Measurements from ENCODE around the gene BPIFB3. TPM values are rescaled to one million over a fixed set of nuclear protein-coding genes. Genes with fewer than 3 reads are reported as not detected.

BPIFB3 gene
- total and polyA plus RNA-seq, 2 experiments from 2014 or later: not detected

GRCh38 chr20:33004141-33004751 is 49.5 kb upstream of the BPIFB3 start, which contains the start of gene SUN5:
Gene SUN5 (minus strand): TSS chr20:33004433. CDS start chr20:33004340, 93 bp downstream.
- Mint-ChIP-seq H3K4me1 (peaks cover 2% of the 10 kb centered on the region; the same call in 1 of the 3 replicates), H3K27ac (no peak within 1 kb of the TSS), H3K27me3 (ENCODE audit: insufficient read depth, low read depth, poor library complexity) (peaks cover 18% of the 10 kb centered on the region), H3K36me3 (ENCODE audit: low read depth) (peaks cover 3% of the 10 kb centered on the region; the same call in 1 of the 3 replicates), H3K9me3 (peaks cover 4% of the 10 kb centered on the region; the same call in 2 of the 3 replicates), H3K4me3 (no peak within 1 kb of the TSS)
- ATAC-seq: no peak
- H3F3A ChIP-seq (replicated peaks; ENCODE audit: low read depth): no peaks in the 10 kb centered on the region
- H3K4me3 ChIP-seq: no peak within 1 kb of the TSS
- no peaks in the 10 kb centered on the region for H4K20me1 ChIP-seq (replicated peaks; ENCODE audit: insufficient read depth)
- no peak within 1 kb of the TSS for H3K27ac ChIP-seq (ENCODE audit: low read depth)
- H3K9me2 ChIP-seq (ENCODE audit: insufficient read depth): no peaks in the 10 kb centered on the region
- no peak for DNase-seq (ENCODE audit: low spot score)
- H3K27me3 ChIP-seq (ENCODE audit: insufficient read depth): no peaks in the 10 kb centered on the region
- no peak within 1 kb of the TSS for H2AFZ ChIP-seq
- H3K4me1 ChIP-seq (ENCODE audit: insufficient read depth): no peaks in the 10 kb centered on the region
- no peak for TF ChIP-seq EZH2 (IDR thresholded peaks at IDR 0.05; ENCODE audit: low read depth, unreplicated experiment)
- no peaks in the 10 kb centered on the region for H3K79me2 ChIP-seq (replicated peaks; ENCODE audit: insufficient read depth)
- H3K36me3 ChIP-seq (ENCODE audit: insufficient read depth): no peaks in the 10 kb centered on the region
- H3K4me2 ChIP-seq: no peak within 1 kb of the TSS

DNA sequence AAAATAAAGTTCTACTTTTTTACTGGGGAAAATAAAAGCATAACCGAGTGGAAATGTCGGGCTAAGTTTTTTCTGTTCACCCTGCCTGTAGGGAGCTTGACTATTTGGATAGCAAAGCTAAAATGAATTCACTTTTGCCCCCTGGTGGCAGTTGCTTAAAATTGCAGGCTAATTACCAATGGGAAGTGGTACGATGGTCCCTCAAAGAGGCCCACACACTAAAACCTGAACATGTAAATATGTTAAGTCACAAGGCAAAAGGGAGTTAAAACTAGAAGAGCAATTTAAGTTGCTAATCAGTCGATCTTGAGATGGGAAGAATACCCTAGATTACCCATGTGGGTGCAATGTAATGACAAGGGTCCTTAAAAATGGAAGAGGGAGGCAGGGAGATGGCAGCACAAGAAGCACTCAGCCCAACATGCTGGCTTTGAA is 48.6 kb upstream of the BPIFB3 start:
- peaks cover 2% of the 10 kb centered on the region; the same call in 1 of the 3 replicates for H3K4me1 Mint-ChIP-seq
- peak; percentile 81 for DNase-seq (ENCODE audit: low spot score)
- Histone ChIP-seq H3K4me1 (ENCODE audit: insufficient read depth) (no peaks in the 10 kb centered on the region), H3K27me3 (ENCODE audit: insufficient read depth) (no peaks in the 10 kb centered on the region), H3K27ac (ENCODE audit: low read depth) (no peak overlapping the region), H4K20me1 (replicated peaks; ENCODE audit: insufficient read depth) (no peaks in the 10 kb centered on the region), H2AFZ (no peak overlapping the region), H3K79me2 (replicated peaks; ENCODE audit: insufficient read depth) (no peaks in the 10 kb centered on the region), H3K4me2 (no peak overlapping the region), H3F3A (replicated peaks; ENCODE audit: low read depth) (no peaks in the 10 kb centered on the region), H3K4me3 (no peak overlapping the region), H3K36me3 (ENCODE audit: insufficient read depth) (no peaks in the 10 kb centered on the region), H3K9me2 (ENCODE audit: insufficient read depth) (no peaks in the 10 kb centered on the region)
- H3K27me3 Mint-ChIP-seq (ENCODE audit: insufficient read depth, low read depth, poor library complexity): peaks cover 16% of the 10 kb centered on the region
- no peak overlapping the region for H3K4me3 Mint-ChIP-seq
- TF ChIP-seq, protein P1, sequence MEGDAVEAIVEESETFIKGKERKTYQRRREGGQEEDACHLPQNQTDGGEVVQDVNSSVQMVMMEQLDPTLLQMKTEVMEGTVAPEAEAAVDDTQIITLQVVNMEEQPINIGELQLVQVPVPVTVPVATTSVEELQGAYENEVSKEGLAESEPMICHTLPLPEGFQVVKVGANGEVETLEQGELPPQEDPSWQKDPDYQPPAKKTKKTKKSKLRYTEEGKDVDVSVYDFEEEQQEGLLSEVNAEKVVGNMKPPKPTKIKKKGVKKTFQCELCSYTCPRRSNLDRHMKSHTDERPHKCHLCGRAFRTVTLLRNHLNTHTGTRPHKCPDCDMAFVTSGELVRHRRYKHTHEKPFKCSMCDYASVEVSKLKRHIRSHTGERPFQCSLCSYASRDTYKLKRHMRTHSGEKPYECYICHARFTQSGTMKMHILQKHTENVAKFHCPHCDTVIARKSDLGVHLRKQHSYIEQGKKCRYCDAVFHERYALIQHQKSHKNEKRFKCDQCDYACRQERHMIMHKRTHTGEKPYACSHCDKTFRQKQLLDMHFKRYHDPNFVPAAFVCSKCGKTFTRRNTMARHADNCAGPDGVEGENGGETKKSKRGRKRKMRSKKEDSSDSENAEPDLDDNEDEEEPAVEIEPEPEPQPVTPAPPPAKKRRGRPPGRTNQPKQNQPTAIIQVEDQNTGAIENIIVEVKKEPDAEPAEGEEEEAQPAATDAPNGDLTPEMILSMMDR (conservative IDR thresholded peaks at IDR 0.05; ENCODE audit: low read depth in 2 of 2): peak; percentile 67 to 93
- no peak for TF ChIP-seq EZH2phosphoT487 (IDR thresholded peaks at IDR 0.05; ENCODE audit: unreplicated experiment)
- peaks cover 3% of the 10 kb centered on the region; the same call in 1 of the 3 replicates for H3K36me3 Mint-ChIP-seq (ENCODE audit: low read depth)
- H3K27ac Mint-ChIP-seq: no peak overlapping the region
- peak; percentile 64 for ATAC-seq
- peaks cover 4% of the 10 kb centered on the region; the same call in 2 of the 3 replicates for H3K9me3 Mint-ChIP-seq

- H3F3A ChIP-seq (replicated peaks; ENCODE audit: low read depth): no peaks in the 10 kb centered on the region
- Mint-ChIP-seq H3K9me3 (peaks cover 4% of the 10 kb centered on the region; the same call in 2 of the 3 replicates), H3K27me3 (ENCODE audit: insufficient read depth, low read depth, poor library complexity) (peaks cover 14% of the 10 kb centered on the region)
- TF ChIP-seq, protein P1 (conservative IDR thresholded peaks at IDR 0.05; ENCODE audit: low read depth in 2 of 2): no peak
- TF ChIP-seq, protein P2, sequence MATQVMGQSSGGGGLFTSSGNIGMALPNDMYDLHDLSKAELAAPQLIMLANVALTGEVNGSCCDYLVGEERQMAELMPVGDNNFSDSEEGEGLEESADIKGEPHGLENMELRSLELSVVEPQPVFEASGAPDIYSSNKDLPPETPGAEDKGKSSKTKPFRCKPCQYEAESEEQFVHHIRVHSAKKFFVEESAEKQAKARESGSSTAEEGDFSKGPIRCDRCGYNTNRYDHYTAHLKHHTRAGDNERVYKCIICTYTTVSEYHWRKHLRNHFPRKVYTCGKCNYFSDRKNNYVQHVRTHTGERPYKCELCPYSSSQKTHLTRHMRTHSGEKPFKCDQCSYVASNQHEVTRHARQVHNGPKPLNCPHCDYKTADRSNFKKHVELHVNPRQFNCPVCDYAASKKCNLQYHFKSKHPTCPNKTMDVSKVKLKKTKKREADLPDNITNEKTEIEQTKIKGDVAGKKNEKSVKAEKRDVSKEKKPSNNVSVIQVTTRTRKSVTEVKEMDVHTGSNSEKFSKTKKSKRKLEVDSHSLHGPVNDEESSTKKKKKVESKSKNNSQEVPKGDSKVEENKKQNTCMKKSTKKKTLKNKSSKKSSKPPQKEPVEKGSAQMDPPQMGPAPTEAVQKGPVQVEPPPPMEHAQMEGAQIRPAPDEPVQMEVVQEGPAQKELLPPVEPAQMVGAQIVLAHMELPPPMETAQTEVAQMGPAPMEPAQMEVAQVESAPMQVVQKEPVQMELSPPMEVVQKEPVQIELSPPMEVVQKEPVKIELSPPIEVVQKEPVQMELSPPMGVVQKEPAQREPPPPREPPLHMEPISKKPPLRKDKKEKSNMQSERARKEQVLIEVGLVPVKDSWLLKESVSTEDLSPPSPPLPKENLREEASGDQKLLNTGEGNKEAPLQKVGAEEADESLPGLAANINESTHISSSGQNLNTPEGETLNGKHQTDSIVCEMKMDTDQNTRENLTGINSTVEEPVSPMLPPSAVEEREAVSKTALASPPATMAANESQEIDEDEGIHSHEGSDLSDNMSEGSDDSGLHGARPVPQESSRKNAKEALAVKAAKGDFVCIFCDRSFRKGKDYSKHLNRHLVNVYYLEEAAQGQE (IDR thresholded peaks at IDR 0.05; ENCODE audit: unreplicated experiment): no peak
- TF ChIP-seq ZNF114 (CRISPR knock-in tag; IDR thresholded peaks at IDR 0.05): no peak
- TF ChIP-seq JUNB (IDR thresholded peaks at IDR 0.05; ENCODE audit: unreplicated experiment): no peak
- no peak for TF ChIP-seq EZH2phosphoT487 (IDR thresholded peaks at IDR 0.05; ENCODE audit: unreplicated experiment)
- no peak for TF ChIP-seq NANOG (IDR thresholded peaks at IDR 0.05; ENCODE audit: borderline replicate concordance)
Observed at GRCh38 chr20:33005908-33006775, 47.6 kb upstream of the BPIFB3 start.

More at GRCh38 chr20:33005908-33006775, 47.6 kb upstream of the BPIFB3 start:
- no peak for ATAC-seq
- Histone ChIP-seq H3K27me3 (ENCODE audit: insufficient read depth) (no peaks in the 10 kb centered on the region), H2AFZ (no peak overlapping the region), H3K4me2 (no peak overlapping the region), H3K9me2 (ENCODE audit: insufficient read depth) (no peaks in the 10 kb centered on the region), H3K4me1 (ENCODE audit: insufficient read depth) (no peaks in the 10 kb centered on the region), H3K27ac (ENCODE audit: low read depth) (no peak overlapping the region), H3K36me3 (ENCODE audit: insufficient read depth) (no peaks in the 10 kb centered on the region), H4K20me1 (replicated peaks; ENCODE audit: insufficient read depth) (no peaks in the 10 kb centered on the region), H3K79me2 (replicated peaks; ENCODE audit: insufficient read depth) (no peaks in the 10 kb centered on the region), H3K4me3 (no peak overlapping the region)
- peaks cover 3% of the 10 kb centered on the region; the same call in 1 of the 3 replicates for H3K36me3 Mint-ChIP-seq (ENCODE audit: low read depth)
- DNase-seq (ENCODE audit: low spot score): no peak
- H3K4me3 Mint-ChIP-seq: no peak overlapping the region
- peaks cover 2% of the 10 kb centered on the region; the same call in 1 of the 3 replicates for H3K4me1 Mint-ChIP-seq
- no peak overlapping the region for H3K27ac Mint-ChIP-seq

Data from GM23338 (cell line).